IPS DF 19.7 (cell line): ENCODE measurements around the gene ZNF287.

Experiments
- DNase-seq: peaks from one replicate; pipeline ENCODE4 v3.0.0-alpha.2; 2013; ENCODE audit warnings: low read depth, low spot score

ZNF287 gene

GRCh38 chr17:16516594-16517051, 52.4 kb downstream of the ZNF287 start:
- no peak for DNase-seq

GRCh38 chr17:16515933-16516332, 53.1 kb downstream of the ZNF287 start:
- no peak for DNase-seq

- no peak for DNase-seq
Observed at GRCh38 chr17:16513873-16514272, 55.1 kb downstream of the ZNF287 start.

- no peak for DNase-seq
Observed at GRCh38 chr17:16512011-16512410, 57.0 kb downstream of the ZNF287 start.

GRCh38 chr17:16511593-16511992, 57.4 kb downstream of the ZNF287 start:
- DNase-seq = no peak

- no peak for DNase-seq
Observed at GRCh38 chr17:16507918-16508533, 61.0 kb downstream of the ZNF287 start.

GRCh38 chr17:16506188-16506587, 62.8 kb downstream of the ZNF287 start:
- DNase-seq = no peak

- no peak for DNase-seq
Observed at GRCh38 chr17:16504984-16505383, 64.0 kb downstream of the ZNF287 start.
